ENCODE results near the gene SRF. TPM values are rescaled to one million over a fixed set of nuclear protein-coding genes. Genes with fewer than 3 reads are reported as not detected.

SRF gene
- total and polyA plus RNA-seq, 2 of the 4 experiments (the other 2 are of a cell fraction): 20.6 to 56.3 TPM

DNA sequence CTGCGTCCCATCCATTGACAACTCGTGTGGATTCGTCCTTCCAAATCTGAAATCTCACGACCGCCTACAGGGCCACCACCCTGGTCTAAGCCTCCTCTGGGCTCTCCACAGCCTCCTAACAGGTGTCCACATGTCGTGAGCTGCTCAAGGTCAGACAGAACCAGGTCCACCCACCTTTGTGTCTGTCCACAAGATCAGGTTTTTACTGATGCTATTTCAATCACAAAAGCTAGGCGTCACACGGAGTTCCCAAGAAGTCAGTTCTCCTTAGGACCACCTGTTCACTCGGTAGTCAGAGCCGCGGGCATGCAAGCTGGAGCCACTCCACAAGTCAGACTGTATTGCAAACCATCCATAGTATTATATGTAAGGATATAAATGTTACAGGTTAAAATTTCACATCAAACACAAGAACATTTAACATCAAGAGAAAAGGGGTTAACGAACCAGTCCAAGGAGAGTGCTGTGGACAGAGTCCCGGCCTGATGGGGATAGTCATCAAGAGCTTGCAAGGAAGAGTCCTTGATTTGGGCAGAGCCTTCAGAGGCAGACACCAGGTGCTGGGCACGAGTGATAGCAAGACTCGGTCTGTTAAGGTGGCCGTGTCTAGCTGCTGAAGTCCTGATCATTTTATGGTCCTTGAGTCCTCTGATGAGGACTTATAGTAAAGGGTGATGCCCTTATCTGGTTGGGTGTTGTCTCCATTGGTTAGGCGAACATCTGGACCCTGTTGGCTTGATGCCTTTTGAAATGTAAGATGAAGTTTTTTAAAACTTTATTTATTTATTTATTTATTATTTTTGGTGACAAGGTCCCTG, 58.9 kb downstream of the SRF start:
- H4K5ac ChIP-seq (ENCODE audit: low read depth, low read length): peak overlapping the region; percentile 82; the same call in 1 of the 2 replicates
- no peak overlapping the region for H3K14ac ChIP-seq (replicated peaks; ENCODE audit: low read depth, low read length)
- H3K18ac ChIP-seq (ENCODE audit: low read depth, low read length): no peak overlapping the region
- 61% methylated on average over 7 of the region's 17 CpGs; no CpG with 5 or more reads in 1 of the 2 experiments for WGBS, 2 experiments (ENCODE audit: extremely low coverage in 2 of 2, insufficient read length in 1 of 2)
- H3K56ac ChIP-seq (ENCODE audit: extremely low read depth, insufficient read depth, low read length): no peak overlapping the region
- peaks cover 4% of the 10 kb centered on the region; the same call in 1 of the 2 replicates for H3K4me1 ChIP-seq (ENCODE audit: control insufficient read depth, insufficient read depth, low read length)
- ChIA-PET CTCF (interaction anchor here (0.8 kb wide), 1 partner anchor 104 kb away, joined by 3 read pairs; no protein-coding TSS in a partner anchor), POLR2A (ENCODE audit: unreplicated experiment) (no interaction called here)
- H3K4me3 ChIP-seq (ENCODE audit: insufficient read depth, low read depth, low read length): no peak overlapping the region
- dilution Hi-C loops (cut with HindIII; ENCODE audit: low sequenced_read_pairs, unreplicated experiment) (no loop called here), in situ Hi-C loops (cut with MboI; ENCODE audit: low sequenced_read_pairs) (no loop called here), intact Hi-C loops (cut with micrococcal nuclease) (loop anchor here (1.0 kb wide), 1 partner anchor 104 kb away; no protein-coding TSS in a partner anchor)
- no peak for DNase-seq
- 0 out of 2 replicates have a peak overlapping the region, but pooled peaks have one; percentile 2 for H2BK120ac ChIP-seq (ENCODE audit: low read depth, low read length)
- H2BK5ac ChIP-seq (ENCODE audit: low read depth, low read length, poor library complexity, severe bottlenecking): no peak overlapping the region
- ATAC-seq (ENCODE audit: low read depth): no peak
- H4K20me1 ChIP-seq (ENCODE audit: insufficient read depth, low read length): no peaks in the 10 kb centered on the region
- no peak overlapping the region for H4K91ac ChIP-seq (ENCODE audit: insufficient read depth, low read depth, low read length)
- peaks cover 21% of the 10 kb centered on the region for H3K27me3 ChIP-seq (ENCODE audit: control insufficient read depth, insufficient read depth, low read length)
- H2AFZ ChIP-seq (replicated peaks; ENCODE audit: low read length, poor library complexity): peak overlapping the region; percentile 96
- H3K27ac ChIP-seq (ENCODE audit: insufficient read depth, low read length): no peak overlapping the region
- H2AK9ac ChIP-seq (replicated peaks; ENCODE audit: low read depth, low read length, poor library complexity): peak overlapping the region; percentile 70
- H2BK20ac ChIP-seq (ENCODE audit: low read depth, low read length): no peak overlapping the region
- BruUV-seq (replicated peaks): no TSS peak
- no peak overlapping the region; the same call in 1 of the 2 replicates for H3K23ac ChIP-seq (ENCODE audit: low read depth, low read length)
- H3K4ac ChIP-seq (ENCODE audit: low read depth, low read length): no peak overlapping the region
- peaks cover 4% of the 10 kb centered on the region; the same call in 1 of the 2 replicates for H3K36me3 ChIP-seq (ENCODE audit: control insufficient read depth, insufficient read depth, low read length)
- H3K9me1 ChIP-seq (ENCODE audit: insufficient read depth, low read length): peaks cover 4% of the 10 kb centered on the region
- TF ChIP-seq RAD21 (IDR thresholded peaks at IDR 0.05; ENCODE audit: low read length): no peak
- no peak for TF ChIP-seq MXI1 (IDR thresholded peaks at IDR 0.05; ENCODE audit: borderline replicate concordance, low read depth, low read length)
- TF ChIP-seq, protein P1, sequence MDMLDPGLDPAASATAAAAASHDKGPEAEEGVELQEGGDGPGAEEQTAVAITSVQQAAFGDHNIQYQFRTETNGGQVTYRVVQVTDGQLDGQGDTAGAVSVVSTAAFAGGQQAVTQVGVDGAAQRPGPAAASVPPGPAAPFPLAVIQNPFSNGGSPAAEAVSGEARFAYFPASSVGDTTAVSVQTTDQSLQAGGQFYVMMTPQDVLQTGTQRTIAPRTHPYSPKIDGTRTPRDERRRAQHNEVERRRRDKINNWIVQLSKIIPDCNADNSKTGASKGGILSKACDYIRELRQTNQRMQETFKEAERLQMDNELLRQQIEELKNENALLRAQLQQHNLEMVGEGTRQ (IDR thresholded peaks at IDR 0.05; ENCODE audit: low read depth, low read length): no peak
- no peak for TF ChIP-seq BHLHE40 (IDR thresholded peaks at IDR 0.05; ENCODE audit: low read depth, low read length)
- no peak for TF ChIP-seq MAFK (IDR thresholded peaks at IDR 0.05; ENCODE audit: low read depth, low read length)
- no peak for TF ChIP-seq CTCF (conservative IDR thresholded peaks at IDR 0.05; ENCODE audit: low read depth, low read length)
- peaks cover 0 to 8% of the 10 kb centered on the region in 2 experiments; a peak in 2 of 4 replicates for H3K79me1 ChIP-seq (ENCODE audit: low read depth in 1 of 2, low read length in 2 of 2)
- H4K8ac ChIP-seq (ENCODE audit: low read depth in 2 of 2, low read length in 2 of 2): peak overlapping the region; percentile 33 to 91; a peak in 3 of 4 replicates
- no peak overlapping the region; the same call in 1 of the 2 replicates for H2AK5ac ChIP-seq (ENCODE audit: low read depth, low read length)
- no peak overlapping the region for H3K9ac ChIP-seq (ENCODE audit: low read depth, low read length)
- H2BK15ac ChIP-seq (ENCODE audit: low read depth, low read length): no peak overlapping the region
- H3K4me2 ChIP-seq (ENCODE audit: low read depth, low read length): peak overlapping the region; percentile 91
- no peaks in the 10 kb centered on the region for H3K9me3 ChIP-seq (ENCODE audit: control insufficient read depth, insufficient read depth, low read length)

All from IMR-90 (cell line).